CD4-positive, alpha-beta T cell treated with Interleukin-17A for 1 hour (primary cell): Measurements from ENCODE around the gene CBLB.
"Not testable (repeated sequence)": the region's sequence is repeated elsewhere in the genome, so short reads cannot be mapped to it uniquely, and the experiment has no call there.

Experiments used
- DNase-seq: peaks from one replicate; pipeline ENCODE4 v3.0.0-alpha.2; 2020

Gene CBLB

DNA sequence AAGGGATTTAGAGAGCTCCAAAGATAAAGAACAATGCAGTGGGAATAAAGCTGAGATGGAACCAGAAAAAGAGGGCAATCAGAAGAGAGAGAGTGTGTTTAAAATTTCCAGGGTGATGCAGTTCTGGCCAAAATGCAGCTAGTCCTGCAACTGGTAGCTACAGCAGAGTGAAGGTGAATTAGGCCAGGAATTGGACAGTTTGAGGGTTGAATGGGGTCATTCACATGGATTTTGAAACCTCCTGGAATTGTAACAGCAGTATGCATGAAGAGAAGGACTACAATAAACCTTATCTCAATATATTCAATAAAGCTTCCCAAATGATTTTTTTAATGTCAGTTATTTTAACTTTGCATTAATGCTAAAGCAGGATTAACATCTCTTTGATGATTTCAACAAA lies 85.2 kb downstream of the CBLB start:
- no peak for DNase-seq

DNA sequence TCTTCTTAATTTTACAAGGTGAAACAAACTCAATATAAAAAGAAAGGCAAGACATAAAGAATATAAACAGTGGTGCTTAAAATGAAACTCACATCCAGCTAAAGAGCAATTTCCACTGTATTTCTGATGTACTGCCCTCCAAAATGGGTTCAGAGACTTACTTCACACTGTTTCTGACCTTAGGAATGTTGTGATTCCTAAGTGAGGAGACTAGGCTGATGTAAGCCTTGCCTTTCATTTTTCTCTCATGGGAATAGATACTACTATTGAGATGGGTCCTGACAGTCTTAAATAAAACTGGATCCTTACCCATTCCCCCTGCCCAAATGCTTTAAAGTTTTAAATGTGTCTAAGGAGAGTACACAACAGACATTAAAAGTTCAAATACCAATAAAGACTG lies 86.9 kb downstream of the CBLB start:
- no peak for DNase-seq

DNA sequence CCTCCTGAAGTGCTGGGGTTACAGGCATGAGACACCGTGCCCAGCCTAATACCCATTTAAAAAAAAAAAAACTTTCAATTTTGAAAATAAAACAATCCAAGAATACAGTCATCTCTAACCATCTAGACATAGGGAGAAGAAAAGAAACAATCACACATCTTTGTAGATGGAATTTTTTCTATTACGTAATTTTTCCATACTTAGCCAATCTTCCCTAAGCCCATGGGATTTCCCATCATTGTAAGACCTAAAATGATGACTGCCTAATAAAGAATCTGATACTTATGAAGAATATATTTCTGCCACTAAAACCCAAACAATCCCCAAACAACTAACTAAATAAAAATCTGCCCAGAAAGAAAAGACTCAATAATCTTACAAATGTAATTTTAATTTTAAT lies 88.7 kb downstream of the CBLB start:
- DNase-seq, result no peak

DNA sequence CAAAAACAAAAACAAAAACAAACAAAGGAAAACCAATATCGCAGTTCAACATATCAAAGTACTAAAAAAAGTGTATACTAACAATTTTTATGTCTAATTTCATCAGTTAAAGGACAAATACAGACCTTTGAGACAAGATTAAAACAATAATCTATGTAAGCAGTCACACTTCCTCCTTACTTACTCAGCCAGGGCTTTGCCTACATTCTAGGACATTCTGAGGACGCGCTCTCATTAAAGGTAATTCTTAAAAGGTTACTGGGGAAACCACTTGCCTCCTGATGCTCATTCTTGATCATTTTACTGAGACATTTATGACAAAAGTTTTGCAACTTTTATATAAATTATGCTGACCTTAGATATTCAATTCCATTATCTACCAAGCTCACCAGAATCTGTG lies 93.4 kb downstream of the CBLB start:
- no peak for DNase-seq

DNA sequence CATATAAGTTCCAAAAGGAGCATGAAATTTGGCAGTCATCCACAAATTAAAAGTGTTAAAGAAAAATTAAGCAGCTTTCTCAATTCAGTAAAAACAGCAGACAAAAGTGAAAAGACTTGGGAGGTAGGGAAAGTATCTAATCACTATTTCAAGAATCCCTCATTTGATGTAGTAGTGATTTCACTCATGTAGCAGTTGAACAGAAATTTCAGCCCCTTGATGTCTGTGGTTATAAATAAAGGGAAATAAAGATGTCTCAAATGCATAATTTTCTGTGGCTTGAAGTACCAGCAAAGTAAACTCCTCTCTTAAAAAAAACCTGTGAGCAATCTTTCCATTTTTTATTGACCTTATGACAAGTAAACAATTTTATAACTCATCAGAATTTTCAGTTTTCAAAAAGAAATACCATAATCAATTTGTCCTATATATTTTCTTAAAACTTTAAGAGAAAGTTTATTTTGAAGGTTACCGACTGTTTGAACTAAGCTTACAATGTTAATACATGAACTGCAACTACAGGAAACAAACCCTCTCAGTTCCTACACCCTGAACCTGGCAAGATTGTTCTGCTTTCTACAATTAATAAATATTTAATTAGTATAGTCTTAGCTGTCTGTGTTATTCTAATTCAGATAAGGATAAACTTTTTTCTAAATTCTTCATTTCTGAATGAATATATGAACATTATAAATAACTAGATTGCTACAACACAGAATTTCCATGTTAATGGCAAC lies 94.2 kb downstream of the CBLB start:
- no peak for DNase-seq

DNA sequence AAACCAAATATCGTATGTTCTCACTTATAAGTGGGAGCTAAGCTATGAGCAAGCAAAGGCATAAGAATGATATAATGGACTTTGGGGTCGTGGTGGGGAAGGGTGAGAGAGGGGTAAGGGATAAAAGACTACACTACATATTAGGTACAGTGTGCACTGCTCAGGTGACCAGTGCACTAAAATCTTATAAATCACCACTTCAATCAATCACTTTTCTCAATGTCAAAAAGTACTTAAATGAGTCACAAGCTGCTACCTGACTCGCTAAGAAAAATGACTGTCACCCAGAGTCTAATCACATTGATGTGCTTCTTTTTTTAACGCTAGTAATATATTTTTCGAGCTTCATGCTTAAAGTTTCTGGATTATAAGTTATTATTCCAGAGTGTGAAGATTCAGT lies 95.5 kb downstream of the CBLB start:
- DNase-seq, result no peak

DNA sequence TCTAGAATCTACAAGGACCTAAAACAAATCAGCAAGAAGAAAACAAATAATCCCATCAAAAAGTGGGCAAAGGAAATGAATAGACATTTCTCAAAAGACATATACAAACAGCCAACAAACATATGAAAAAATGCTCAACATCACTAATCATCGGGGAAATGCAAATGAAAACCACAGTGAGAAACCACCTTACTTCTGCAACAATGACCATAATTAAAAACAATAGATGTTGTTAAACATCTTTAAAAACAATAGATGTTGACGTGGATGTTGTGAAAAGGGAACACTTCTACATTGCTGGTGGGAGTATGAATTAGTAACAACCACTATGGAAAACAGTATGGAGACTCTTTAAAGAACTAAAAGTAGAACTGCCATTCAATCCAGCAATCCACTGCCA lies 96.2 kb downstream of the CBLB start:
- peak; percentile 36 for DNase-seq

DNA sequence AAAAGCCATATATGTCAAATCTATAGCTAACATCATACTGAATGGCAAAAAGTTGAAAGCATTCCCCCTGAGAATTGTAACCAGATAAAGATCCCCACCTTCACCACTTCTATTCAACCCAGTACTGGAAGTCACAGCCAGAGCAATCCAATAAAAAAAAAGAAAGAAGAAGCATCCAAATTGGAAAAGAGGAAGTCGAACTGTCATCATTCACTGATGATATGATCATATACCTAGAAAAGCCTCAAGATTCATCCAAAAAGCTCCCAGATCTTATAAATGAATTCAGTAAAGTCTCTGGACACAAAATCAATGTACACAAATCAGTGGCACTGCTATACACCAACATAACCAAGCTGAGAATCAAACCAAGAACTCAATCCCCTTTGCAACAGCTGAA lies 97.4 kb downstream of the CBLB start:
- no peak for DNase-seq

DNA sequence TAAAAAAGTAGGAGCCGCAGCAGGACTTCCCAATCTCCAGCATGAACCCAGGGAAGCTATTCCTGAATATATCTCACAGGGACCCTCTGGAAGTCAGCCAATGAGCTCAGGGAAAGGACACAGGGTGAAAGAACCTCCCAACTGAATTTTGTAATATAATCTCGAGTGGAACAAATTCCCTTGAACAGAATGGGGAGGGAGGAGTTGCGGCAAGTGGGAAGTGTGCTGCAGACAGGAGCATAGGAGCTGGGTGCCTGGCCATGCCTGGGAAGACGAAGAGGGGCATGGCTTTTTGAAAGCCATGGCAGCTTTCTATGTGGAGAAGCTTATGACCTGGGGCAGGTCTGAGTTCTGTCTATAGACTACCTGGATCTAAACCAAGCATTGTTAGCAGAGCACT lies 98.4 kb downstream of the CBLB start:
- DNase-seq, result no peak

DNA sequence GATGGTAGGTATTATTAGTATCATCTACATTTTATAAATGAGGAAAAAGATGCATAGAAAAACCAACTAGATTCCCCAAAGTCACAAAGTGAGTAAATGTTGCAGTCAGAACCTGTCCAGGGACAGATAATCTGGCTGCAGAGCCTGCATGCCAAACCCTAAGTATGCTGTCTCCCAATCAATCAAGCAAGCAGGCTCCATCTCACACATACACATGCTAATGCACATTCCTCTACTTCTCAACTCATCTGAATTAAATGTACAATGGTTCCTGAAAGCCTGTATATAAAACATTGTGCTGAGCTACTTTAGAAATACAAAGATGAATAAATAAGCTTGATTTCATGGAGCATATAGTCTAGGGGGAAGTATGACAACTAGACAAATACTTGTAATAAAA lies 101.0 kb downstream of the CBLB start:
- DNase-seq, result no peak

DNA sequence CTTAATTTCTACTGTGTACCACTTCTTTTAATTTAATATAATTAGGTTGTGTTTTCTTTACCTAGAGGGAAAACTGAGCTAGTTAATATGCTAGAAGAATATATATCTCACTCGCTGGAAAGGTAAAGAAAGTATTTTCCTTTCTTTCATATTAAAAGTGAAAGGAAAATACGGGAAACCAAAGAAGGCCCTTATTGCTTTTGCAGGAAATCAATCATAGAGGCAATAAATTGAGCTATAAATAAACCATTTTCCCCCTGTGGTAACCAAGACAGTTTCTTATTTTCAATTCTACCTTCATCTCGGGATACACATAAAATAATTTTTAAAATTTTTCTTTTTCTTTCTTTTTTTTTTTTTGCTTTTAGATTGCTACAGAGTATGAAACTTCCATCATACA lies 101.6 kb downstream of the CBLB start:
- DNase-seq, result no peak

DNA sequence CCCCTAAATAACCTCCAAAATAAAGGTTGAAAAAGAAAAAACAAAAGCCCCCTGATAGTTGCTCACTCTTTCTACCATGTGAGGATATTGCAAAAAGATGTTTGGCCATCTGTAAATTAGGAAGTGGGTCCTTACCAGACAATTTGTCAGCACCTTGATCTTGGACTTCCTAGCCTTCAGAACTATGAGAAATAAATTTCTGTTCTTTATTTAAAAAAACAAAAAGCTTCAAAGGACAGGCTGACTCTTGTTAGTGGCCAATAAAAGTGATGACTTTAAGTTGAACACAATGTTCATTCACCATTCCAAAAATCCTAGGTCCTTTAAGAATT lies 103.5 kb downstream of the CBLB start:
- DNase-seq, result no peak

DNA sequence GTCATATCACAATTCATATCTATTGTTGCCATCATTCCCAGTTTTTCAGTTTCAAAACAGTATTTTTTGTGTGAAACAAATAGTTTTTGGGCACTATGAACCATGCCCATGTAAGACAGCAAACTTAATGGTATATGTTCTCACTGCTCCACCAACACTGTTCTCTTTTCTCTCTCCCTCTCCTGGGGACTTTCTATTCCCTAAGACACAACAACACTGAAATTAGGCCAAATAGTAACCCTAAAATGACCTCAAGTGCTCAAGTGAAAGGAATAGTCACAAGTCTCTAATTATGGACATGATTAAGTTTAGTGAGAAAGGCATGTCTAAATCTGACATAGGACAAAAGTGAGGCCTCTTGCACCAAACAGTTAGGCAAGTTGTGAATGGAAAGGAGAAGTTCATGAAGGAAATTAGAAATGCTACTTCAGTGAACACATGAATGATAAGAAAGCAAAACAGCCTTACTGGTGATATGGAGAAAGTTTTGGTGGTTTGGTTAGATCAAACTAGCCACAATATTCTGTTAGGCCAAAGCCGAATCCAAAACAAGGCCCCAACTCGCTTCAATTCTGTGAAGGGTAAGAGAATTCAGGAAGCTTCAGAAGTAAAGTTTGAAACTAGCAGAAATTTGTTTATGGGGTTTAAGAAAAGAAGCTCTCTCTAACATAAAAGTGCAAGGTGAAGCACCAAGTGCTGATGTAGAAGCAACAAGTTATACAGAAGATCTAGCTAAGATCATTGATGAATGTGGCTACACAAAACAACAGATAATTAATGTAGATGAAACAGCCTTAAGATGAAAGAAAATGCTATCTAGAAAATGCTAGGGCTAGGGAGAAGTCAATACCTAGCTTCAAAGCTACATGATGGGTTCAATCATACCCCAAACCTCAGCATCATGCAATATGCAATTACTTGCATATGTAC lies 104.2 kb downstream of the CBLB start:
- DNase-seq, result peak; percentile 44

DNA sequence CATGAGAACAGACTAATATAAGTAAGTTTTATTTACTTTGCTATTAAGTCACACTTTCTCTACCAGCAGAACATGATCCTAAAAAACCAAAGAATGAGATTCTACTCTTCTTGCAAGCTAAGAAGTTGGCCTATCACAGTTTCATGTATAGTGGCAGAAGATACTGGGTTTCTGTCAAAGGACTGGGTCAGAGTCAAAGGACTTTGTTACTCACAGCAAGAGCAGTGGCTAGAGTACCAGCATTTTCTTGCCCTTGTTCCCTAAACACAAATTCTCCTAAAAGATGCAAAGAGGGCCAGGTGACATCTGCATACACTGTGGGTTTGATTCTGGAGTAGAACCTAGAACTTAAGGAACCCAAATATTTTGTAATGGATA lies 105.2 kb downstream of the CBLB start:
- DNase-seq, result no peak

DNA sequence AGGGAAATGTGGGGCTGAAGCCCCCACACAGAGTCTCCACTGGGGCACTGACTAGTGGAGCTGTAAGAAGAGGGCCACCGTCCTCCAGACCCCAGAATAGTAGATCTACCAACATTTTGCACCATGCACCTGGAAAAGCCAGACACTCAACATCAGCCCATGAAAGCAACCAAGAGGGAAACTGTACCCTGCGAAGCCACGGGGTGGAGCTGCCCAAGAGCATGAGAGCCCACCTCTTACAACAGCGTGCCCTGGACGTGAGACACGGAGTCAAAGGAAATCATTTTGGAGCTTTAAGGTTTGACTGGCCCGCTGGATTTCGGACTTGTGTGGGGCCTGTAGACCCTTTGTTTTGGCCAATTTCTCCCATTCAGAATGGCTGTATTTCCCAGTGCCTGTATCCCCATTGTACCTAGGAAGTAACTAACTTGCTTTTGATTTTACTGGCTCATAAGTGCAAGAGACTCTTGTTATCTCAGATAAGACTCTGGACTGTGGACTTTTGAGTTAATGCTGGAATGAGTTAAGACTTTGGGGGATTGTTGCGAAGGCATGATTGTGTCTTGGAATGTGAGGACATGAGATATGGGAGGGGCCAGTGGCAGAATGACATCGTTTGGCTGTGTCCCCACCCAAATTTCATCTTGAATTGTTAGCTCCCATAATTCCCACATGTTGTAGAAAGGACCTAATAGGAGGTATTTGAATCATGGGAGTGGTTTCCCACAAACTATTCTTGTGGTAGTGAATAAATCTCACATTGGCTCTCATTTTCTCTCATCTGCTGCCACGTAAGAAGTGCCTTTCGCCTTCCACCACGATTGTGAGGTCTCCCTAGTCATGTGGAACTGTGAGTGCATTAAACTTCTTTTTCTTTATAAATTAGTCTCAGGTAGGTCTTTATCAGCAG lies 105.8 kb downstream of the CBLB start:
- DNase-seq, result no peak

DNA sequence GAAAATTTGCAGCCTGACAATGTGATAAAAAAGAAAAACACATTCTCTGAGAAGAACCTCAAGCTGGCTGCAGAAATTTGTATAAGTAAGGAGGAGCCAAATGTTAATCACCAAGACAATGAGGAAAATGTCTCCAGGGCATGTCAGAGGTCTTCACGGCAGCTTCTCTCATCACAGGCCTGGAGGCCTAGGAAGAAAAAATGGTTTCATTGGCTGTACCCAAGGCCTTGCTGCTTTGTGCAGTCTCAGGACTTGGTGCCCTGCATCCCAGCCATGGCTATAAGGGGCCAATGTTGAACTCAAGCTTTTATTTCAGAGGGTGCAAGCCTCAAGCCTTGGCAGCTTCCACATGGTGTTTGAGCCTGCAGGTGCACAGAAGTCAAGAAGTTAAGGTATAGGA lies 106.6 kb downstream of the CBLB start:
- DNase-seq, result not testable (repeated sequence)

DNA sequence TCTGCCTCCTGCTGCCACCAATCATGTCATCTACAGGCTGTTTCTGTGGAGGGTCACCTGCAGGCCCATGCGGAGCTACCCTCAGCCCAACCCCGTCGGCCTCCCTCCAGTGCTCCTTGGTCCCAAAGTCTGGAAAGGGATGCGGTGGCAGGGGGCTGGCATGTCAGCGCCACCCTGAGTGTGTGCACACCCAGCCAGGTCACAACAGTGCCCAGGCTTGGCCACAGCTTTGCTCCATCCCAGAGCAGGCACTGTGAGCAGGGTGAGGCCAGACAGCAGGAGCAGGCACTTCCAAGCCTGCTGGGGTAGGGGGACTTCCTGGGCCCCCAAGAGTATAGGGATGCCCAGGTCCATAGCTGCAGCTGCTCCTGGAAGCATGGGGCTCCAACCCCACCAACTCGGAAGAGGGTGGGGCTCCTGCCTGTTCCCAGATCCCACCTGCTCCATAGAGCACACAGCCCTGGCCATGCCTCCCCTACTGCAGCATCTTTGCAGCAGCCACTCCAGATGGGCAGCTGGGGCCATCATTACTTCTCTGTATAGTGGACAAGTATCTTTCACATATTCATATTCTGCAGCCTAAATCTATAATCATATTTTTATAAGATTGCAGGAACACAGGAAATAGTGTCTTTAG lies 109.3 kb downstream of the CBLB start:
- DNase-seq, result no peak

DNA sequence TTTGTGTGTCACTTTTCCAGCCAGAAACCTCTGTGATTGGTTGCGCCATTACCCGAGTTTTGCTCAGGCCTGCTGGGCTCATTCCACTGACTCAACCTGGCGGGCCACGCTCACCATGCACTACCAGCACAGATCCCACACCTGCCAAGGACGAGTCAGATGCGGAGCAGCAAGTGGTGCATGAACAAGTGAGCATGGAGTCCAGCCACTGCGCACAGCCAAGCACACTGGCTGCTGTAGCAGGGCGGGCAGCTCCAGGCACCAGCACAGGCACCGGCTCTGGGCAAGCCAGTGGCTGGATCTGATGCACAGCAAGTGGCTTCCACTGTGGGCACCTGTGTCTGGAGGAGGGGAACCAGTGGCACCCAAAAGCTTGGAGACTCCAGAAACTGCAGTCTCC lies 110.4 kb downstream of the CBLB start:
- no peak for DNase-seq

DNA sequence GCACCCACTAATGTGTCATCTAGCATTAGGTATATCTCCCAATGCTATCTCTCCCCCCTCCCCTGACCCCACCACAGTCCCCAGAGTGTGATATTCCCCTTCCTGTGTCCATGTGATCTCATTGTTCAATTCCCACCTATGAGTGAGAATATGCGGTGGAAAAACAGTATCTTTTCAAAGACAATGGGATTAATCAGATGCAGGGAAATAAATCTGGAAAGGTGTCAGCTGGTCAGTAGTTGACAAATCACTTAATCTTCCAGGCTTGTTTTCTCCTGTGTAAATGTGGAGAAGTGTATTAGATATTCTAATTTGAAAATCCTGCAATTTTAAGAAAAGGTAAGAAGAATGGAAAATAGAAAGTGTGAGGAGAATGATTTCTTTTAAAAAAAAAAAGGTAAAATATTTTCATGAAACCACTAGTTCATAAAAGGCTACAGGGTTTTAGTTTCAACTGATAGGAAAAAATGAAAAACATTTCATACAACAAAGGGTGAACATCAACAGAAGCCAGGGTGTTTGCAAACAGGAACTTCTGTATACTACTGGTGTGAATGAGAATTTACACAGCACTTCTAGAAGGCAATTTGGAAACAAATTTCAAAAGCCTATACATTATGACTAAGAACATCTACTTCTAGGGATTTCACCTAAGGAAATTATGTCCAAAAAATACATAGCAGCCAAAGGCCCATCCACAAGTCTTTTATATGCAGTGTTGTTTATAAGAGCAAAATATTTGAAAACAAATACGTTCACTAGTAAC lies 113.5 kb downstream of the CBLB start:
- peak; percentile 35 for DNase-seq

DNA sequence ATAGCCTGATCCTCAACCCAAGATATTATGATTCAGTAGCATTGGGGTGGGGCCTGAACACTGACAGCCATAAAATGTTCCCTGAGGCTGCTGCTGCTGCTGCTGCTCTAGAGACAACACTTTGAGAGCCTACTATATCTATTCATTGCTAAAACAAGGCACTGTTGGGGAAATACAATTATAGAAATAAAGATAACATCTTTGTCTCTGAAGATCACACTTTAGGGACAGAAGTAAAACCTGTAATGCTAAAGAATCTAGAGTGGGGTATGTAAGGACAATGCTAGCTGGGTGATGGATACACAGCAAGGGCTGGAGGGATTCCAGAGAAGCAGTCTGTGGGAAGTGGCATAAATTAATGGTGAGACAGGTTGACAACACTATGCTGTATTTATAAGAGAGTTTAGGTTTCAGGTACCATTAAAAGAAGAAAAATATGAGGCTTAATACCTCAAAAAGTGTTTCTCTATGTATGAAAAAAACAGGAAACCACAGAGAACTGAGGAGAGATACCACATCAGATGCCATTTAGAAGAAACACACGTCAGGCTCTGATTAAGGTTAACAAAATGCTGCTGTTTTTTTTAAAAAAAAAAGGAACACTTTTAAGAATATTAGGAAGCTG lies 115.9 kb downstream of the CBLB start:
- peak; percentile 82 for DNase-seq

DNA sequence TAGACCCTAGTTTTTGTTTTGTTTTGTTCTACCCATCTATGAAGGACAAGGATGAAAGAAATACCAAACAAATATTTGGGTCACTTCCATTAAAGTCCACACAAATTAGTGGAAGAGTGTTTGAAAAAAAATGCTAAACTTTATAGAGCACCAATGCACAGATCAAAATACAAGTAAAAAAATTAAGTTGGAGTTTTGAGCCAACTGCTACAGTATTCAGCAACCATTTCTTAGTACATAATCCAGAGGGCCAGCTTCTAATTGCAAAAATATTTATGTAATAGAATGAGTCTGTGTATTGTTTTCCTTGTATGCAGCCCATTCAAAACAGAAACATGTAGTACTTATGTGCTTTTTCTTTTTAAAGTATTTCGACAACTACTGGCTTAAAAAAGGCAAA lies 121.1 kb downstream of the CBLB start:
- DNase-seq, result no peak

DNA sequence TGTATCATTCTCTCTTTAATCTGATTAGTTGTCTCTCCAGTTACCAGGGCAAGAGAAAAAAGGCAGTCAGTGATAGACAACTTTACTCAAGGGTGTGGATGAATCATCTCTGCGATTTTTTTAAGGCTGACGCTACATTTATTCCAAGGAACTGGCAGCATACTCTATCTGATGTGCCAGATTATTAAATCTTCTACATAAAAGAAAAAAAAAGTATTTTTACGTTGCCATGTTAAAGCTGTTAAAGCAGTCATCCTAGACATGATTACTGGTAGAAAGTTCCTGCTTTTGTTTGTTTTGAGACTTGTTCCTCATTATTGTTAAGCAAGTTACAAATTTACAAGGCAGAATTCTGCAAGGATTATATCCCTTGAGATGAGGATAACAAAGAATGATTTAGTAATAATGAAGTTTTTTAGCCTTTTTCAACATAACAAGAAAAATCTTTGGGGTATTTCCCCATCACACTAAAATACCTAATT lies 121.7 kb downstream of the CBLB start:
- DNase-seq, result peak; percentile 72
